OCI-LY1 (cell line): ENCODE data around the gene C19orf33.

Source experiments
- H2AFZ ChIP-seq: fragments of 200-600 bp; sonication (generic), shearing (Covaris generic); 2 replicates; pipeline ENCODE4 v1.6.0; 2014; ENCODE audit warnings: antibody characterized with exemption, mild to moderate bottlenecking, low read length
- H3F3A ChIP-seq: fragments of 200-600 bp; sonication (generic), shearing (Covaris generic); 2 replicates; pipeline ENCODE4 v1.6.0; 2014; ENCODE audit warnings: mild to moderate bottlenecking, antibody characterized with exemption, low read length, moderate library complexity; ENCODE audit not compliant: insufficient read depth
- H3K27ac ChIP-seq: fragments of 200-600 bp; sonication (generic); 2 replicates; pipeline ENCODE4 v1.5.1; 2014; ENCODE audit warnings: low read length, mixed run types, mild to moderate bottlenecking, low read depth; ENCODE audit not compliant: poor library complexity, severe bottlenecking
- H3K27me3 ChIP-seq: fragments of 200-600 bp; sonication (generic); 2 replicates; pipeline ENCODE4 v1.6.0; 2014; ENCODE audit warnings: antibody characterized with exemption, mild to moderate bottlenecking, low read length, moderate library complexity; ENCODE audit not compliant: insufficient read depth
- H3K36me3 ChIP-seq: fragments of 200-600 bp; sonication (generic); 2 replicates; pipeline ENCODE4 v1.6.1; 2014; ENCODE audit warnings: mild to moderate bottlenecking, antibody characterized with exemption, low read length, moderate library complexity, mixed read lengths; ENCODE audit not compliant: insufficient read depth
- H3K4me1 ChIP-seq: fragments of 200-600 bp; sonication (generic); 2 replicates; pipeline ENCODE4 v1.5.1; 2014; ENCODE audit warnings: mild to moderate bottlenecking, low read length, moderate library complexity; ENCODE audit not compliant: insufficient read depth, severe bottlenecking
- H3K4me2 ChIP-seq: fragments of 200-600 bp; sonication (generic), shearing (Covaris generic); 2 replicates; pipeline ENCODE4 v1.6.1; 2014; ENCODE audit warnings: low read length
- H3K4me3 ChIP-seq: fragments of 200-600 bp; sonication (generic); 2 replicates; pipeline ENCODE4 v1.5.1; 2014; ENCODE audit warnings: low read length, low read depth, mild to moderate bottlenecking, mixed read lengths; ENCODE audit not compliant: poor library complexity, severe bottlenecking
- H3K79me2 ChIP-seq: fragments of 200-600 bp; shearing (Covaris generic); 2 replicates; pipeline ENCODE4 v1.6.1; 2016; ENCODE audit warnings: mixed run types, low read length, mixed read lengths; ENCODE audit not compliant: insufficient read depth
- H3K9ac ChIP-seq: fragments of 200-600 bp; sonication (generic), shearing (Covaris generic); 2 replicates; pipeline ENCODE4 v1.6.1; 2014; ENCODE audit warnings: mild to moderate bottlenecking, low read length, mixed read lengths
- H3K9me2 ChIP-seq: fragments of 200-600 bp; sonication (generic), shearing (Covaris generic); 2 replicates; pipeline ENCODE4 v1.6.1; 2014; ENCODE audit warnings: low read depth, mild to moderate bottlenecking, low read length, mixed read lengths
- H3K9me3 ChIP-seq: fragments of 200-600 bp; shearing (Covaris generic); 2 replicates; pipeline ENCODE4 v1.6.1; 2014; ENCODE audit warnings: low read length, mixed read lengths
- H4K20me1 ChIP-seq: fragments of 200-600 bp; sonication (generic), shearing (Covaris generic); 2 replicates; pipeline ENCODE4 v1.6.0; 2016; ENCODE audit warnings: mild to moderate bottlenecking, low read length; ENCODE audit not compliant: insufficient read depth
- EZH2 ChIP-seq: fragments of 200-600 bp; sonication (generic), shearing (Covaris generic); IDR thresholded peaks from 2 replicates; pipeline ENCODE4 v1.8.0; 2017; ENCODE audit warnings: borderline replicate concordance, mixed run types, mild to moderate bottlenecking, antibody characterized with exemption, low read length, moderate library complexity, mixed read lengths
- TF ChIP-seq, protein P1 (sequence below): fragments of 200-600 bp; sonication (generic), shearing (Covaris generic); IDR thresholded peaks from 2 replicates; pipeline ENCODE4 v1.5.1; 2017; ENCODE audit warnings: mild to moderate bottlenecking, antibody characterized with exemption, low read length, moderate library complexity, mixed read lengths

C19orf33 gene

DNA sequence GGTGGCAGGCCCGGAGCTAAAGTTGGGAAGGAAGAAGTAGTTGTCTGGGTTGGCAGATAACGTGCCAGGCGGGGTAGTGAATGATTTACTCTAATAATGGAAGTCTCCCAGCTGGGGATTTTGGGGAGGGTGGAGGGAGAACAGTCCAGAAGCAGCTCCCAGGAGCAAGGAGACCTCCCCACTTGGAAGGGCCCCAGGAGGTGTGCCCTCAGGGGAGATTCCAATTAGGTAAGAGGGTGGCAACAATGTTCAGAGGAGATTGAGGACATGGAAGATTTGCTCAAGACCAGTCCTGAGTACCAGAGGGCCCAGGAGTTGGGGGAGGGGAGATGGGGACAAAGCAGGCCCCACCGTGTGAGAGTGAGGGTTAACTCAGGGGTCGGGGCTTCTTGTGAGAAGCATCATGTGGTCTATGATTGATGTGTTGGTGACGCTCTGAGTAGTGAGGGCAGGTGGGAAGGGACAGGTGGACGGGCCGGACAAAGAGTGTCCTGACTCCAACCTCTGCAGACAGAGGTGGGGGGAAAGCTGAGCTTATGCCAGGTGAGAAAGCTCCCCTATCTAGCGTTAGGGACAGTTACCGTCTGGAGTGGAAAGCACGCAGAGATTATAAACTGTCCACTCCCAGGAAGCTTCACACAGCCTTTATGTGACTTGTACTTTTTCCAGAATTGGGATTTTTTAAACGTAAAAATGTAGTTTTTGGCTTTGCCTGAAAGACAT, 36.1 kb upstream of the C19orf33 start:
- no peaks in the 10 kb centered on the region for H4K20me1 ChIP-seq
- H3K9ac ChIP-seq: peak overlapping the region; percentile 28; the same call in 1 of the 2 replicates
- H3K36me3 ChIP-seq: no peaks in the 10 kb centered on the region; the same call in 1 of the 2 replicates
- peak overlapping the region; percentile 29 for H3K4me3 ChIP-seq
- no peak for TF ChIP-seq EZH2
- TF ChIP-seq, protein P1, sequence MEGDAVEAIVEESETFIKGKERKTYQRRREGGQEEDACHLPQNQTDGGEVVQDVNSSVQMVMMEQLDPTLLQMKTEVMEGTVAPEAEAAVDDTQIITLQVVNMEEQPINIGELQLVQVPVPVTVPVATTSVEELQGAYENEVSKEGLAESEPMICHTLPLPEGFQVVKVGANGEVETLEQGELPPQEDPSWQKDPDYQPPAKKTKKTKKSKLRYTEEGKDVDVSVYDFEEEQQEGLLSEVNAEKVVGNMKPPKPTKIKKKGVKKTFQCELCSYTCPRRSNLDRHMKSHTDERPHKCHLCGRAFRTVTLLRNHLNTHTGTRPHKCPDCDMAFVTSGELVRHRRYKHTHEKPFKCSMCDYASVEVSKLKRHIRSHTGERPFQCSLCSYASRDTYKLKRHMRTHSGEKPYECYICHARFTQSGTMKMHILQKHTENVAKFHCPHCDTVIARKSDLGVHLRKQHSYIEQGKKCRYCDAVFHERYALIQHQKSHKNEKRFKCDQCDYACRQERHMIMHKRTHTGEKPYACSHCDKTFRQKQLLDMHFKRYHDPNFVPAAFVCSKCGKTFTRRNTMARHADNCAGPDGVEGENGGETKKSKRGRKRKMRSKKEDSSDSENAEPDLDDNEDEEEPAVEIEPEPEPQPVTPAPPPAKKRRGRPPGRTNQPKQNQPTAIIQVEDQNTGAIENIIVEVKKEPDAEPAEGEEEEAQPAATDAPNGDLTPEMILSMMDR: no peak
- H3K27ac ChIP-seq: peak overlapping the region; percentile 65
- no peaks in the 10 kb centered on the region for H3K9me3 ChIP-seq
- peaks cover 70% of the 10 kb centered on the region for H3K4me1 ChIP-seq
- peak overlapping the region; percentile 88 for H3K4me2 ChIP-seq
- peaks cover 27% of the 10 kb centered on the region for H3K79me2 ChIP-seq
- no peak overlapping the region for H2AFZ ChIP-seq
- no peaks in the 10 kb centered on the region for H3K27me3 ChIP-seq
- H3F3A ChIP-seq: no peaks in the 10 kb centered on the region
- H3K9me2 ChIP-seq: no peaks in the 10 kb centered on the region

DNA sequence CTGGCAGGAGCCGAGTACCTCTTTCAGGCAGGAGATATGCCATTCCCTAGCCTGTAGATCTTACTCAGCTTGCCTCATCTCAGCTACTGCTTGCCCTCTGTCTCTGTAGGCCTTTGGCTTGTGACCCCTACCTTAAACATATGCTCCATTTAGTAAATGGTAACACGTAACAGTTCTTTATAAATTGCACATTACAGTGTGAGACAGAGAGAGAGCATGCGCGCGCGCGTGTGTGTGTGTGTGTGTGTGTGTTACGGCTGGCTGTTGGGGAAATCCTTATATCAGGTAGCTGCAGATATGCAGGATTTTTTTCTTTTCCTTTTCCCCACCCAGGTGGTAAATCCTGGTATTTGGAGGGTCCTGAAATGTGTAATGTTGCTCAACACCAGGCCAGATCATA, 35.5 kb upstream of the C19orf33 start:
- peaks cover 33% of the 10 kb centered on the region for H3K79me2 ChIP-seq
- no peaks in the 10 kb centered on the region for H3K9me3 ChIP-seq
- H3K9ac ChIP-seq: peak overlapping the region; percentile 28; the same call in 1 of the 2 replicates
- H3K27ac ChIP-seq: peak overlapping the region; percentile 65
- peak overlapping the region; percentile 88 for H3K4me2 ChIP-seq
- peaks cover 69% of the 10 kb centered on the region for H3K4me1 ChIP-seq
- H3K36me3 ChIP-seq: no peaks in the 10 kb centered on the region; the same call in 1 of the 2 replicates
- no peaks in the 10 kb centered on the region for H3F3A ChIP-seq
- no peak overlapping the region for H2AFZ ChIP-seq
- TF ChIP-seq, protein P1: no peak
- no peak for TF ChIP-seq EZH2
- no peaks in the 10 kb centered on the region for H4K20me1 ChIP-seq
- no peaks in the 10 kb centered on the region for H3K27me3 ChIP-seq
- peak overlapping the region; percentile 29 for H3K4me3 ChIP-seq
- no peaks in the 10 kb centered on the region for H3K9me2 ChIP-seq

DNA sequence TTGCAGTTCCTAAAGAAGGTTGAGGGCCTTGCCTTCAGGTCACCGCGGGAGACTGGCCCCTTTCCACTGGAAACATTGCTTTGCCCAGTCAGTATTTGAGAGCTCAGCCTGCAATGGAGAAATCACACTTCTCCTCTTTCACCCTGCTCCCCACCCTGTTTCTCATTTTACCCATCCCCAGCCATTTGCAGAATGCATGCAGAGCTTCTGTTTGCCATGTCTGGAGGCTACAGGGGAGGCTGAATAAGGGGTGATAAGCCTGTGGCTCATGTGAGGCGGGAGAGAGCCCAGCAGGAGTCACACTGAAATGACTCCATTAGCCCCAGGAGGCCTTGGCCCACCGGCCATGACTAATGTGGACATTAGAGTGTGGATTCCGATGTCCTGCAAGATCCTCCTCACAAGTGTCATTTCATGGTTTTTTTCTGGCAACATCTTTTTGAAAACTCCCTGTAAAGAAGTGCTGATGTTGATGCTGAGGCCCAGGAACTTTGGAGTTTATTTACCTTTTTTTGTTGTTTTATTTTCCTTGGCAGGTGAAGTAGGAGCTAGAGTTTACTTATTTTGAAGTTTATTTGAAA, 33.4 kb upstream of the C19orf33 start:
- Histone ChIP-seq H3K4me3 (no peak overlapping the region), H3K4me2 (no peak overlapping the region; the same call in 1 of the 2 replicates), H2AFZ (no peak overlapping the region), H3K9me3 (no peaks in the 10 kb centered on the region), H3K79me2 (peaks cover 41% of the 10 kb centered on the region), H3K27ac (peak overlapping the region; percentile 61), H3K9ac (no peak overlapping the region; the same call in 1 of the 2 replicates), H3K36me3 (peaks cover 3% of the 10 kb centered on the region; the same call in 1 of the 2 replicates), H3K9me2 (no peaks in the 10 kb centered on the region), H4K20me1 (no peaks in the 10 kb centered on the region), H3K4me1 (peaks cover 60% of the 10 kb centered on the region), H3K27me3 (no peaks in the 10 kb centered on the region), H3F3A (no peaks in the 10 kb centered on the region)
- no peak for TF ChIP-seq EZH2
- TF ChIP-seq, protein P1: no peak
